ENCODE results near the gene ARFGAP3.
"Not testable (repeated sequence)": the region's sequence is repeated elsewhere in the genome, so short reads cannot be mapped to it uniquely, and the experiment has no call there.

ARFGAP3 gene

DNA sequence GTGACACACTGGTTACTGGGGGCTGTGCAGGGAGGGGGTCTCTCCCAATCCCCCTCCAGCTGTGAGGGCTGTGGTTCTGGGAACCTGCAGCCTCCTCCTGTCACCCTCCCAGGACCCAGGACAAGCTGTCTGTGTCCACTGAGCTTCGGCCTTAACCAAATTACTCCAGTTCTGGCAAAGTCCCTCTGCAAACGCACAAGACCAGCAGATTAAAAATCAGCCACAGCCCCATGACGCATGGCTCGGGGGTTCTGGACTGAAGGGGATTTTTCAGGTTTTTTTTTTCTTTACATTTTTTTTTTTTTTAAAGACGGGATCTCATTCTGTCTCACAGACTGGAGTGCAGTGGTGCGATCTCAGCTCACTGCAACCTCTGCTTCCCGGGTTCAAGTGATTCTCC lies 104.2 kb downstream of the ARFGAP3 start (continued):
- TF ChIP-seq, protein P1, sequence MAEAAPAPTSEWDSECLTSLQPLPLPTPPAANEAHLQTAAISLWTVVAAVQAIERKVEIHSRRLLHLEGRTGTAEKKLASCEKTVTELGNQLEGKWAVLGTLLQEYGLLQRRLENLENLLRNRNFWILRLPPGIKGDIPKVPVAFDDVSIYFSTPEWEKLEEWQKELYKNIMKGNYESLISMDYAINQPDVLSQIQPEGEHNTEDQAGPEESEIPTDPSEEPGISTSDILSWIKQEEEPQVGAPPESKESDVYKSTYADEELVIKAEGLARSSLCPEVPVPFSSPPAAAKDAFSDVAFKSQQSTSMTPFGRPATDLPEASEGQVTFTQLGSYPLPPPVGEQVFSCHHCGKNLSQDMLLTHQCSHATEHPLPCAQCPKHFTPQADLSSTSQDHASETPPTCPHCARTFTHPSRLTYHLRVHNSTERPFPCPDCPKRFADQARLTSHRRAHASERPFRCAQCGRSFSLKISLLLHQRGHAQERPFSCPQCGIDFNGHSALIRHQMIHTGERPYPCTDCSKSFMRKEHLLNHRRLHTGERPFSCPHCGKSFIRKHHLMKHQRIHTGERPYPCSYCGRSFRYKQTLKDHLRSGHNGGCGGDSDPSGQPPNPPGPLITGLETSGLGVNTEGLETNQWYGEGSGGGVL (tag by site-specific recombination; IDR thresholded peaks at IDR 0.05) = no peak

- H3K4me3 ChIP-seq (ENCODE audit: low read depth, low read length) = no peak overlapping the region
- TF ChIP-seq ZNF558 (tag by site-specific recombination; IDR thresholded peaks at IDR 0.05) = no peak
- no peak for TF ChIP-seq ZNF433 (tag by site-specific recombination; IDR thresholded peaks at IDR 0.05; ENCODE audit: low read depth)
- TF ChIP-seq, protein P2, sequence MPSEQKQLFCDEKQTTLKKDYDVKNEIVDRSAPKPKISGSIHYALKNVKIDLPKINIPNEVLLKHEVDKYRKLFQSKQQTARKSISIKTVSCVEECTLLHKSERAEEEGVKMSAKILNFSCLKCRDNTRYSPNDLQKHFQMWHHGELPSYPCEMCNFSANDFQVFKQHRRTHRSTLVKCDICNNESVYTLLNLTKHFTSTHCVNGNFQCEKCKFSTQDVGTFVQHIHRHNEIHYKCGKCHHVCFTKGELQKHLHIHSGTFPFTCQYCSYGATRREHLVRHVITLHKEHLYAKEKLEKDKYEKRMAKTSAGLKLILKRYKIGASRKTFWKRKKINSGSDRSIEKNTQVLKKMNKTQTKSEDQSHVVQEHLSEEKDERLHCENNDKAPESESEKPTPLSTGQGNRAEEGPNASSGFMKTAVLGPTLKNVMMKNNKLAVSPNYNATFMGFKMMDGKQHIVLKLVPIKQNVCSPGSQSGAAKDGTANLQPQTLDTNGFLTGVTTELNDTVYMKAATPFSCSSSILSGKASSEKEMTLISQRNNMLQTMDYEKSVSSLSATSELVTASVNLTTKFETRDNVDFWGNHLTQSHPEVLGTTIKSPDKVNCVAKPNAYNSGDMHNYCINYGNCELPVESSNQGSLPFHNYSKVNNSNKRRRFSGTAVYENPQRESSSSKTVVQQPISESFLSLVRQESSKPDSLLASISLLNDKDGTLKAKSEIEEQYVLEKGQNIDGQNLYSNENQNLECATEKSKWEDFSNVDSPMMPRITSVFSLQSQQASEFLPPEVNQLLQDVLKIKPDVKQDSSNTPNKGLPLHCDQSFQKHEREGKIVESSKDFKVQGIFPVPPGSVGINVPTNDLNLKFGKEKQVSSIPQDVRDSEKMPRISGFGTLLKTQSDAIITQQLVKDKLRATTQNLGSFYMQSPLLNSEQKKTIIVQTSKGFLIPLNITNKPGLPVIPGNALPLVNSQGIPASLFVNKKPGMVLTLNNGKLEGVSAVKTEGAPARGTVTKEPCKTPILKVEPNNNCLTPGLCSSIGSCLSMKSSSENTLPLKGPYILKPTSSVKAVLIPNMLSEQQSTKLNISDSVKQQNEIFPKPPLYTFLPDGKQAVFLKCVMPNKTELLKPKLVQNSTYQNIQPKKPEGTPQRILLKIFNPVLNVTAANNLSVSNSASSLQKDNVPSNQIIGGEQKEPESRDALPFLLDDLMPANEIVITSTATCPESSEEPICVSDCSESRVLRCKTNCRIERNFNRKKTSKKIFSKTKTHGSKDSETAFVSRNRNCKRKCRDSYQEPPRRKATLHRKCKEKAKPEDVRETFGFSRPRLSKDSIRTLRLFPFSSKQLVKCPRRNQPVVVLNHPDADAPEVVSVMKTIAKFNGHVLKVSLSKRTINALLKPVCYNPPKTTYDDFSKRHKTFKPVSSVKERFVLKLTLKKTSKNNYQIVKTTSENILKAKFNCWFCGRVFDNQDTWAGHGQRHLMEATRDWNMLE (tag by site-specific recombination; conservative IDR thresholded peaks at IDR 0.05; ENCODE audit: low read depth) = no peak
- TF ChIP-seq SCRT2 (tag by site-specific recombination; IDR thresholded peaks at IDR 0.05) = no peak
- TF ChIP-seq EGR2 (tag by site-specific recombination; IDR thresholded peaks at IDR 0.05; ENCODE audit: low read depth) = no peak
- no peak overlapping the region for H3K27ac ChIP-seq (ENCODE audit: extremely low read depth, low read depth, low read length)
- CTCF ChIA-PET = no interaction called here
- POLR2A ChIA-PET = interaction anchor here (0.6 to 0.7 kb wide), 3 partner anchors 10 to 445 kb away, joined by 3 read pairs; no protein-coding TSS in a partner anchor
- H3K9me3 ChIP-seq (ENCODE audit: control insufficient read depth, insufficient read depth, low read depth, low read length) = no peaks in the 10 kb centered on the region
- H3K36me3 ChIP-seq (ENCODE audit: control insufficient read depth in 2 of 2, insufficient read depth in 1 of 2, low read length in 2 of 2) = no peaks in the 10 kb centered on the region
- no peaks in the 10 kb centered on the region for H3K4me1 ChIP-seq (ENCODE audit: control insufficient read depth, insufficient read depth, low read length)
Observed at GRCh38 chr22:42752230-42752746, 104.8 kb downstream of the ARFGAP3 start.

DNA sequence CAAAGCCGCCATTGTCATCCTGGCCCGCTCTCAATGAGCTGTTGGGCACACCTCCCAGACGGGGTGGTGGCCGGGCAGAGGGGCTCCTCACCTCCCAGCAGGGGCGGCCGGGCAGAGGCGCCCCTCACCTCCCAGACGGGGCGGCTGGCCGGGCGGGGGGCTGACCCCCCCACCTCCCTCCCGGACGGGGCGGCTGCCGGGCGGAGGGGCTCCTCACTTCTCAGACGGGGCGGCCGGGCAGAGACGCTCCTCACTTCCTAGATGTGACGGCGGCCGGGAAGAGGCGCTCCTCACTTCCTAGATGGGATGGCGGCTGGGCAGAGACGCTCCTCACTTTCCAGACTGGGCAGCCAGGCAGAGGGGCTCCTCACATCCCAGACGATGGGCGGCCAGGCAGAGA lies 106.7 kb downstream of the ARFGAP3 start:
- H3K27ac ChIP-seq (ENCODE audit: extremely low read depth, low read depth, low read length); H3K9me3 ChIP-seq (ENCODE audit: control insufficient read depth, insufficient read depth, low read depth, low read length); POLR2A ChIA-PET; CTCF ChIA-PET; H3K36me3 ChIP-seq (ENCODE audit: control insufficient read depth in 2 of 2, insufficient read depth in 1 of 2, low read length in 2 of 2); H3K4me3 ChIP-seq (ENCODE audit: low read depth, low read length); H3K4me1 ChIP-seq (ENCODE audit: control insufficient read depth, insufficient read depth, low read length): not testable (repeated sequence)

GRCh38 chr22:42747701-42748513 lies 109.2 kb downstream of the ARFGAP3 start:
- ChIA-PET POLR2A (no interaction called here), CTCF (interaction anchor here (0.6 to 1.0 kb wide), 5 partner anchors 31 to 1879 kb away, joined by 3 to 6 read pairs (median 3); partner anchors contain the start of gene ARFGAP3)
- Histone ChIP-seq H3K4me3 (ENCODE audit: low read depth, low read length) (no peak overlapping the region), H3K36me3 (ENCODE audit: control insufficient read depth in 2 of 2, insufficient read depth in 1 of 2, low read length in 2 of 2) (no peaks in the 10 kb centered on the region), H3K4me1 (ENCODE audit: control insufficient read depth, insufficient read depth, low read length) (no peaks in the 10 kb centered on the region), H3K9me3 (ENCODE audit: control insufficient read depth, insufficient read depth, low read depth, low read length) (no peaks in the 10 kb centered on the region), H3K27ac (ENCODE audit: extremely low read depth, low read depth, low read length) (no peak overlapping the region)
- no peak for TF ChIP-seq ZNF366 (tag by site-specific recombination; conservative IDR thresholded peaks at IDR 0.05)
- TF ChIP-seq ZNF707 (tag by site-specific recombination; IDR thresholded peaks at IDR 0.05) = no peak
- TF ChIP-seq ZBTB20 (tag by site-specific recombination; IDR thresholded peaks at IDR 0.05) = no peak
- TF ChIP-seq ZNF354C (tag by site-specific recombination; IDR thresholded peaks at IDR 0.05; ENCODE audit: borderline replicate concordance, low read depth) = no peak
- TF ChIP-seq SCRT2 (tag by site-specific recombination; IDR thresholded peaks at IDR 0.05) = peak; percentile 36; the same call in 1 of the 2 replicates
- no peak for TF ChIP-seq ZNF140 (tag by site-specific recombination; IDR thresholded peaks at IDR 0.05)
- TF ChIP-seq ZNF2 (tag by site-specific recombination; IDR thresholded peaks at IDR 0.05) = no peak
- TF ChIP-seq FEZF1 (tag by site-specific recombination; IDR thresholded peaks at IDR 0.05) = no peak
